HG02678 (cell line): ENCODE data around the gene ELFN2.

ENCODE experiments used
- ATAC-seq: cut with Tn5 transposase; IDR thresholded peaks from one replicate; pipeline ENCODE4 v1.9.1; 2021; ENCODE audit warnings: mild to moderate bottlenecking, moderate library complexity; ENCODE audit not compliant: unreplicated experiment

Gene ELFN2

GRCh38 chr22:37318364-37319109 lies 108.7 kb downstream of the ELFN2 start:
- no peak for ATAC-seq
